Measurements from ENCODE around the gene LBR.

Gene LBR

DNA sequence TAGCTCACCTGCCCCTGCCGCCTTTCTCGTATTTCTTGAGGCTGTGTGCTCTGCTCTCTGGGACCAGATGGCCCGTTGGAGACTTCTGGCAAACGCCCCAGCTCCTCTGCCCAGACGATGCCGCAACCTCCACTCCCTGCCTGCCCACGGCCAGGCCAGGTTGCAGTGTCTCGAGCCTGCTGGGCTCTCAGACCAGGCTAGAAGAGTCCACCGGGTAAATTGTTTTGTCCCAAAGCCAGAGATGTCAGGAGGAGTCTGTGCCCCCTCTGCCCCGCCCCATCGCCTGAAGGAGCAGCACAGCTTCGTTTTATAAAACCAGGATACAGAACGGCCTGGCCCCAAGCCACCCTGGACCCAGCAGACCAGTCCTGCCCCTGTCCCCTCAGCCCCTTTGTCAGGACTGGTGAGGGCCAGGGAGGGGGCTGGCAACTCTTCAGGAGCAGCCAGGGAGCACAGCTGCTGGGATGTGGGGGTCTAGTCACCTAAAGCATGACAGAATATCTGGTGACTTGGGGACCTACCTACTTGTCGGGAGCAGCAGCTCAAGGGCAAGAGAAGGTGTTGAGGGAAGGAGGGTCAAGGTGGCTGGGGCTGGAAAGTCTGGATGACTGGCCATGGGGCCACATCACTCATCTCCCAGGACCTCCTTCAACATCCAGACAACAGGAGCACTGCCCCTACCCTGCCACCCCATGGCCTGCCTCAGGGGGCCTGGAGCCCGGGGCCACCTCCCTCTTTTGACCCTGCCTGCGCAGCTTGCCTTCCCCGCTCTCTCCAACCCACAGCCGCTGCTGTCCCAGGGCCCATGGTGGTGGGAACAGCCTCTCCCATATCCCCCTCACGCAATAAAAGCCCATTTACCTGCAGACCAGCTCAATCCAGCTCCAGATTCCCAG lies 33.9 kb upstream of the LBR start:
- H2BK5ac ChIP-seq (ENCODE audit: low read length): peak overlapping the region; percentile 67
- H2BK12ac ChIP-seq (ENCODE audit: low read length): no peak overlapping the region
- H4K8ac ChIP-seq (ENCODE audit: low read depth, low read length): no peak overlapping the region
- H3K27me3 ChIP-seq (ENCODE audit: control insufficient read depth in 3 of 3, insufficient read depth in 3 of 3, low read depth in 1 of 3, low read length in 3 of 3): no peaks in the 10 kb centered on the region
- H2BK120ac ChIP-seq (ENCODE audit: low read depth, low read length): no peak overlapping the region
- no peak overlapping the region for H3K23ac ChIP-seq (ENCODE audit: low read depth, low read length, poor library complexity)
- no peak overlapping the region for H3K4me3 ChIP-seq (ENCODE audit: low read length in 2 of 2)
- H3K9ac ChIP-seq (ENCODE audit: low read depth, low read length, poor library complexity): peak overlapping the region; percentile 53
- H3K27ac ChIP-seq (replicated peaks; ENCODE audit: low read length): no peak overlapping the region
- peak overlapping the region; percentile 12 for H2AK5ac ChIP-seq (ENCODE audit: low read depth, low read length)
- no peak for DNase-seq (ENCODE audit: low spot score)
- H3K36me3 ChIP-seq (replicated peaks in 1 of 2; ENCODE audit: control insufficient read depth in 2 of 2, insufficient read depth in 2 of 2, low read length in 2 of 2): no peaks in the 10 kb centered on the region
- peak overlapping the region; percentile 83 for H2BK15ac ChIP-seq (ENCODE audit: low read length)
- H3K4me2 ChIP-seq (ENCODE audit: insufficient read depth, low read length, poor library complexity, severe bottlenecking): no peak overlapping the region
- H3K14ac ChIP-seq (ENCODE audit: low read length): no peak overlapping the region
- no peak overlapping the region for H2AFZ ChIP-seq (ENCODE audit: low read length)
- peak overlapping the region; percentile 61 for H3K18ac ChIP-seq (ENCODE audit: low read length)
- H3K4me1 ChIP-seq (ENCODE audit: control insufficient read depth in 2 of 2, insufficient read depth in 1 of 2, low read depth in 1 of 2, low read length in 2 of 2): peaks cover 32 to 36% of the 10 kb centered on the region in 2 donors
- H3K79me1 ChIP-seq (ENCODE audit: low read depth, low read length): no peaks in the 10 kb centered on the region
- no CpG with 5 or more reads among the region's 19 CpGs for WGBS, 2 donors (ENCODE audit: extremely low coverage in 2 of 2, insufficient read length in 2 of 2, insufficient replicate concordance in 1 of 2)
- H3K9me3 ChIP-seq (replicated peaks in 1 of 2; ENCODE audit: control insufficient read depth in 2 of 2, insufficient read depth in 1 of 2, low read depth in 1 of 2, low read length in 2 of 2): no peaks in the 10 kb centered on the region
- no peak overlapping the region for H3K4ac ChIP-seq (ENCODE audit: low read length)
- no peak overlapping the region for H4K91ac ChIP-seq (ENCODE audit: low read depth, low read length, poor library complexity)

GRCh38 chr1:225460737-225461532 lies 33.1 kb upstream of the LBR start:
- H4K8ac ChIP-seq (ENCODE audit: low read depth, low read length): no peak overlapping the region
- no peaks in the 10 kb centered on the region for H3K9me3 ChIP-seq (replicated peaks in 1 of 2; ENCODE audit: control insufficient read depth in 2 of 2, insufficient read depth in 1 of 2, low read depth in 1 of 2, low read length in 2 of 2)
- H3K4ac ChIP-seq (ENCODE audit: low read length): no peak overlapping the region
- H3K27me3 ChIP-seq (ENCODE audit: control insufficient read depth in 3 of 3, insufficient read depth in 3 of 3, low read depth in 1 of 3, low read length in 3 of 3): no peaks in the 10 kb centered on the region
- no peak overlapping the region for H2AK5ac ChIP-seq (ENCODE audit: low read depth, low read length)
- H4K91ac ChIP-seq (ENCODE audit: low read depth, low read length, poor library complexity): no peak overlapping the region
- peak overlapping the region; percentile 5 for H3K18ac ChIP-seq (ENCODE audit: low read length)
- peaks cover 32 to 36% of the 10 kb centered on the region in 2 donors for H3K4me1 ChIP-seq (ENCODE audit: control insufficient read depth in 2 of 2, insufficient read depth in 1 of 2, low read depth in 1 of 2, low read length in 2 of 2)
- H3K4me2 ChIP-seq (ENCODE audit: insufficient read depth, low read length, poor library complexity, severe bottlenecking): no peak overlapping the region
- no peak for DNase-seq (ENCODE audit: low spot score)
- no peak overlapping the region for H2BK5ac ChIP-seq (ENCODE audit: low read length)
- no peak overlapping the region for H2BK12ac ChIP-seq (ENCODE audit: low read length)
- no peak overlapping the region for H3K23ac ChIP-seq (ENCODE audit: low read depth, low read length, poor library complexity)
- H3K36me3 ChIP-seq (replicated peaks in 1 of 2; ENCODE audit: control insufficient read depth in 2 of 2, insufficient read depth in 2 of 2, low read length in 2 of 2): no peaks in the 10 kb centered on the region
- WGBS, 2 donors (ENCODE audit: extremely low coverage in 2 of 2, insufficient read length in 2 of 2, insufficient replicate concordance in 1 of 2): no CpG with 5 or more reads among the region's 8 CpGs
- no peak overlapping the region for H3K9ac ChIP-seq (ENCODE audit: low read depth, low read length, poor library complexity)
- no peaks in the 10 kb centered on the region for H3K79me1 ChIP-seq (ENCODE audit: low read depth, low read length)
- no peak overlapping the region for H2AFZ ChIP-seq (ENCODE audit: low read length)
- H3K14ac ChIP-seq (ENCODE audit: low read length): no peak overlapping the region
- no peak overlapping the region for H3K27ac ChIP-seq (replicated peaks; ENCODE audit: low read length)
- H2BK15ac ChIP-seq (ENCODE audit: low read length): peak overlapping the region; percentile 83
- H3K4me3 ChIP-seq (ENCODE audit: low read length in 2 of 2): no peak overlapping the region
- H2BK120ac ChIP-seq (ENCODE audit: low read depth, low read length): no peak overlapping the region

- WGBS, 2 donors (ENCODE audit: extremely low coverage in 2 of 2, insufficient read length in 2 of 2, insufficient replicate concordance in 1 of 2): no CpG with 5 or more reads among the region's 18 CpGs
- no peak overlapping the region for H3K14ac ChIP-seq (ENCODE audit: low read length)
Observed at GRCh38 chr1:225460021-225460736, 32.3 kb upstream of the LBR start.

More at GRCh38 chr1:225460021-225460736, 32.3 kb upstream of the LBR start:
- Histone ChIP-seq H2BK120ac (ENCODE audit: low read depth, low read length) (no peak overlapping the region), H3K9ac (ENCODE audit: low read depth, low read length, poor library complexity) (no peak overlapping the region), H3K4ac (ENCODE audit: low read length) (no peak overlapping the region), H3K23ac (ENCODE audit: low read depth, low read length, poor library complexity) (no peak overlapping the region), H3K27ac (replicated peaks; ENCODE audit: low read length) (no peak overlapping the region), H2BK12ac (ENCODE audit: low read length) (no peak overlapping the region), H3K36me3 (replicated peaks in 1 of 2; ENCODE audit: control insufficient read depth in 2 of 2, insufficient read depth in 2 of 2, low read length in 2 of 2) (no peaks in the 10 kb centered on the region), H2AK5ac (ENCODE audit: low read depth, low read length) (no peak overlapping the region), H3K4me1 (ENCODE audit: control insufficient read depth in 2 of 2, insufficient read depth in 1 of 2, low read depth in 1 of 2, low read length in 2 of 2) (peaks cover 24 to 30% of the 10 kb centered on the region in 2 donors), H3K27me3 (ENCODE audit: control insufficient read depth in 3 of 3, insufficient read depth in 3 of 3, low read depth in 1 of 3, low read length in 3 of 3) (no peaks in the 10 kb centered on the region), H2BK5ac (ENCODE audit: low read length) (no peak overlapping the region), H3K79me1 (ENCODE audit: low read depth, low read length) (no peaks in the 10 kb centered on the region), H3K4me3 (ENCODE audit: low read length in 2 of 2) (no peak overlapping the region), H2BK15ac (ENCODE audit: low read length) (no peak overlapping the region), H4K8ac (ENCODE audit: low read depth, low read length) (no peak overlapping the region), H3K18ac (ENCODE audit: low read length) (no peak overlapping the region), H3K9me3 (replicated peaks in 1 of 2; ENCODE audit: control insufficient read depth in 2 of 2, insufficient read depth in 1 of 2, low read depth in 1 of 2, low read length in 2 of 2) (no peaks in the 10 kb centered on the region), H3K4me2 (ENCODE audit: insufficient read depth, low read length, poor library complexity, severe bottlenecking) (no peak overlapping the region), H2AFZ (ENCODE audit: low read length) (no peak overlapping the region), H4K91ac (ENCODE audit: low read depth, low read length, poor library complexity) (no peak overlapping the region)
- no peak for DNase-seq (ENCODE audit: low spot score)
